Right lobe of liver (tissue), 4 donors: Measurements from ENCODE around the gene TUBE1.

ENCODE experiments used
- POLR2A ChIP-seq: fragments of 450-650 bp; IDR thresholded peaks from one replicate; pipeline ENCODE4 v1.6.1; 2017; ENCODE audit warnings: antibody characterized with exemption, mild to moderate bottlenecking
- TF ChIP-seq, protein P1 (sequence below), 4 donors: fragments of 200-600 bp in 3 of 4; fragments of 450-650 bp in 1 of 4; IDR thresholded peaks; one replicate each; pipeline versions ENCODE4 v1.5.1 to v1.8.0; 2016 to 2022; ENCODE audit warnings: antibody characterized with exemption in 4 of 4, mild to moderate bottlenecking in 2 of 4
- donor health status: DM: no; HTN: no; CAD: no.
- donor health status: DM: no; HTN: no; CAD: no.
- donor health status: DM: no; HTN: yes; CAD: no.

DNA sequence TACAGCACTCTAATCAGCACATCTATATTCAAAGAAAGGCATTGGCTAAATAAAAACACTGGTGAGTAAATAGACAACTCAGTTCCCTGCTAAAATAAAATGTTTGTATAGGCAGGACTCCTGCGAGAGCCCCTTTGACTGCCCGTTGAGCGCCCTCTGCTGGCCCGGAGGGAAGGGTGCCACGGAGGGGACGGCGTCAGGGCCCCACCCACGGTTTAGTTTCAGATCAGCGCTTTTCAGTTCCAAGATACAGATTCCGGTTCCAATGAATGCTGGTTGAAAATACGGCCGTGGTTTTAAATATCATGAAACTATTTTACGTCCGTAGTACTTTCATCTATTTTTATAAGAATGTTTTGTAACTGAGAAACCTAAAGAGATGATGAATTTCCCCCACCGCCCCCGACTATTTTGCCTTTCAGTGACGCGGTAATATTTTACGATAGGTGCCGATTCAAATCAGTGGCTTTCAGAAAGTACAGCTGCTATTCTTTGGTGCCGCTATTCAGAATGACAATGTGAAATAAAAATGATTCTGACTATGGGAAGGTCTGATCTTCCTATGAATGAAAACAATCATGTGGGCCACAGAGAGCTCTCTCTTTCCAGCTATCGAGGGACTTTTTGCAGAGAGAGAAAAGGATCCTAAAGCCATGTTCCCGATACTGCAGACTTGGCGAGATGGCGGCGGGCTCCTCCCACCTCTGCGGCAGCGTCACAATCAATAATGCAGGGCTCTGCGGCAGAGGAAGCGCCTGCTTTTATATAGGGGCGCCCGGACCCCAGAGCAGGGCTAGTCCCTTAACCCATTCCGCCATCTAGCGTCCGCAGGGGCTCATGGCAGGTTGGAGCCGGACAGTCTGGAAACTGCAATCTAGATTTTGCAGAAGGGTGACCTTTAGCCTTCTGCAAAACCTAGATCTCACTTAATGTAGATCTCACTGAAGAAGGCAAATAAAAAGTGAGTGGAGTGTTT lies 44.0 kb downstream of the TUBE1 start:
- TF ChIP-seq, protein P1, sequence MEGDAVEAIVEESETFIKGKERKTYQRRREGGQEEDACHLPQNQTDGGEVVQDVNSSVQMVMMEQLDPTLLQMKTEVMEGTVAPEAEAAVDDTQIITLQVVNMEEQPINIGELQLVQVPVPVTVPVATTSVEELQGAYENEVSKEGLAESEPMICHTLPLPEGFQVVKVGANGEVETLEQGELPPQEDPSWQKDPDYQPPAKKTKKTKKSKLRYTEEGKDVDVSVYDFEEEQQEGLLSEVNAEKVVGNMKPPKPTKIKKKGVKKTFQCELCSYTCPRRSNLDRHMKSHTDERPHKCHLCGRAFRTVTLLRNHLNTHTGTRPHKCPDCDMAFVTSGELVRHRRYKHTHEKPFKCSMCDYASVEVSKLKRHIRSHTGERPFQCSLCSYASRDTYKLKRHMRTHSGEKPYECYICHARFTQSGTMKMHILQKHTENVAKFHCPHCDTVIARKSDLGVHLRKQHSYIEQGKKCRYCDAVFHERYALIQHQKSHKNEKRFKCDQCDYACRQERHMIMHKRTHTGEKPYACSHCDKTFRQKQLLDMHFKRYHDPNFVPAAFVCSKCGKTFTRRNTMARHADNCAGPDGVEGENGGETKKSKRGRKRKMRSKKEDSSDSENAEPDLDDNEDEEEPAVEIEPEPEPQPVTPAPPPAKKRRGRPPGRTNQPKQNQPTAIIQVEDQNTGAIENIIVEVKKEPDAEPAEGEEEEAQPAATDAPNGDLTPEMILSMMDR (IDR thresholded peaks at IDR 0.05) = peak; percentile 96 to 98 (median 98)
- peak; percentile 68 for TF ChIP-seq POLR2A
